Common myeloid progenitor, CD34-positive (primary cell): ENCODE measurements around the gene SH3TC1.

Source experiments
- CTCF ChIA-PET: fragments of 350-600 bp; sonication (Branson Sonifier 250); formaldehyde crosslinking; loops from one replicate; lab custom pipeline; 2021; ENCODE audit warnings: antibody characterized with exemption; lab: Charles Lee
- POLR2A ChIA-PET: fragments of 350-600 bp; sonication (Branson Sonifier 250); formaldehyde crosslinking; loops from one replicate; lab custom pipeline; 2021; ENCODE audit warnings: antibody characterized with exemption; lab: Charles Lee
- DNase-seq, 3 donors: peaks; one replicate each; pipeline versions ENCODE4 v3.0.0 to v3.0.0-alpha.2; 2013
- H3K27ac ChIP-seq, 2 experiments: 1 replicate in 1 of 2; 2 replicates in 1 of 2; pipeline ENCODE4 v1.7.0; 2013; ENCODE audit warnings: inconsistent platforms in 2 of 2, low read length in 2 of 2, mild to moderate bottlenecking in 2 of 2, low read depth in 1 of 2, moderate library complexity in 1 of 2; ENCODE audit not compliant: severe bottlenecking in 2 of 2, insufficient read depth in 1 of 2, poor library complexity in 1 of 2
- H3K27me3 ChIP-seq, 5 experiments: replicated peaks in 2 of 5; 1 replicate in 3 of 5; 2 replicates in 2 of 5; pipeline versions ENCODE4 v1.6.1 to v1.7.0; 2013; ENCODE audit warnings: low read length in 4 of 5, mild to moderate bottlenecking in 2 of 5, moderate library complexity in 2 of 5, inconsistent platforms in 1 of 5; ENCODE audit not compliant: insufficient read depth in 5 of 5, control insufficient read depth in 4 of 5
- H3K36me3 ChIP-seq, 4 experiments: 1 replicate in 2 of 4; 2 replicates in 2 of 4; pipeline versions ENCODE4 v1.6.1 to v1.7.0; 2013; ENCODE audit warnings: low read length in 3 of 4, control low read depth in 1 of 4, mild to moderate bottlenecking in 1 of 4; ENCODE audit not compliant: control insufficient read depth in 4 of 4, insufficient read depth in 4 of 4
- H3K4me1 ChIP-seq, 4 experiments: 1 replicate in 3 of 4; 2 replicates in 1 of 4; pipeline versions ENCODE4 v1.6.1 to v1.7.1; 2013; ENCODE audit warnings: low read length in 3 of 4, mild to moderate bottlenecking in 3 of 4, control low read depth in 1 of 4, inconsistent platforms in 1 of 4, moderate library complexity in 1 of 4; ENCODE audit not compliant: control insufficient read depth in 4 of 4, insufficient read depth in 4 of 4; ENCODE audit errors: control extremely low read depth in 1 of 4
- H3K4me3 ChIP-seq, 7 experiments: 1 replicate in 4 of 7; 2 replicates in 3 of 7; pipeline versions ENCODE4 v1.5.1 to v1.7.0; 2013; ENCODE audit warnings: mild to moderate bottlenecking in 7 of 7, low read length in 6 of 7, moderate library complexity in 6 of 7, inconsistent platforms in 2 of 7, low read depth in 2 of 7, control low read depth in 1 of 7; ENCODE audit not compliant: insufficient read depth in 4 of 7, control insufficient read depth in 1 of 7; ENCODE audit errors: extremely low read depth in 1 of 7
- H3K9me3 ChIP-seq, 5 experiments: 1 replicate in 4 of 5; 2 replicates in 1 of 5; pipeline versions ENCODE4 v1.6.1 to v1.7.1; 2013; ENCODE audit warnings: low read length in 4 of 5, mild to moderate bottlenecking in 2 of 5, inconsistent platforms in 1 of 5, low read depth in 1 of 5, moderate library complexity in 1 of 5; ENCODE audit not compliant: control insufficient read depth in 4 of 5, insufficient read depth in 2 of 5; ENCODE audit errors: control extremely low read depth in 1 of 5
- WGBS: methylation state at CpG from one replicate; pipeline ENCODE4 v1.1.5; 2013; ENCODE audit not compliant: insufficient coverage; 5-methylcytosine and 5-hydroxymethylcytosine counted together

The SH3TC1 gene

GRCh38 chr4:8207314-8207713, 8.2 kb downstream of the SH3TC1 start:
- no peak overlapping the region for H3K27ac ChIP-seq
- 90% methylated on average over 4 of the region's 6 CpGs for WGBS
- no peak for DNase-seq

GRCh38 chr4:8208565-8208964, 9.5 kb downstream of the SH3TC1 start:
- no peak overlapping the region for H3K4me3 ChIP-seq
- no peaks in the 10 kb centered on the region for H3K27me3 ChIP-seq
- WGBS: 97% methylated on average over 12 of the region's 12 CpGs
- no peak overlapping the region for H3K27ac ChIP-seq
- peaks cover 4 to 73% (median 62%) of the 10 kb centered on the region in 4 experiments for H3K4me1 ChIP-seq
- DNase-seq: no peak
- CTCF ChIA-PET: interaction anchor here (1.0 to 4.4 kb wide), 3 partner anchors 18 to 59 kb away, joined by 3 to 29 read pairs (median 3); no protein-coding TSS in a partner anchor
- H3K36me3 ChIP-seq: peaks cover 5 to 59% (median 28%) of the 10 kb centered on the region in 4 experiments
- POLR2A ChIA-PET: no interaction called here
- H3K9me3 ChIP-seq: no peaks in the 10 kb centered on the region

More at GRCh38 chr4:8207314-8207713, 8.2 kb downstream of the SH3TC1 start:
- Histone ChIP-seq H3K36me3 (peaks cover 5 to 51% (median 23%) of the 10 kb centered on the region in 4 experiments), H3K9me3 (no peaks in the 10 kb centered on the region), H3K27me3 (no peaks in the 10 kb centered on the region), H3K4me3 (no peak overlapping the region), H3K4me1 (peaks cover 4 to 85% (median 74%) of the 10 kb centered on the region in 4 experiments)
- CTCF ChIA-PET: interaction anchor here (0.7 to 4.4 kb wide), 6 partner anchors 9 to 196 kb away, joined by 3 to 29 read pairs (median 4); no protein-coding TSS in a partner anchor
- POLR2A ChIA-PET: interaction anchor here (0.9 kb wide), 1 partner anchor 14 kb away, joined by 4 read pairs; no protein-coding TSS in a partner anchor

- ChIA-PET CTCF (interaction anchor here (1.1 to 4.4 kb wide), 2 partner anchors 17 to 31 kb away, joined by 3 to 29 read pairs; no protein-coding TSS in a partner anchor), POLR2A (no interaction called here)
- H3K27me3 ChIP-seq: no peaks in the 10 kb centered on the region
- H3K36me3 ChIP-seq: peaks cover 5 to 65% (median 33%) of the 10 kb centered on the region in 4 experiments
- no peak overlapping the region for H3K27ac ChIP-seq
- no peak for DNase-seq
- WGBS: 84% methylated on average over 15 of the region's 21 CpGs
- no peaks in the 10 kb centered on the region for H3K9me3 ChIP-seq
- H3K4me3 ChIP-seq: no peak overlapping the region
- H3K4me1 ChIP-seq: peaks cover 4 to 65% (median 54%) of the 10 kb centered on the region in 4 experiments
Measured at GRCh38 chr4:8209181-8209874, 10.2 kb downstream of the SH3TC1 start.

GRCh38 chr4:8210010-8210409, 10.9 kb downstream of the SH3TC1 start:
- ChIA-PET CTCF (interaction anchor here (0.6 to 0.7 kb wide), 2 partner anchors 18 to 62 kb away, joined by 3 read pairs; no protein-coding TSS in a partner anchor), POLR2A (interaction anchor here (1.2 kb wide), 1 partner anchor 12 kb away, joined by 3 read pairs; no protein-coding TSS in a partner anchor)
- H3K27ac ChIP-seq: no peak overlapping the region
- H3K36me3 ChIP-seq: peaks cover 5 to 69% (median 38%) of the 10 kb centered on the region in 4 experiments
- H3K4me3 ChIP-seq: no peak overlapping the region
- no peaks in the 10 kb centered on the region for H3K9me3 ChIP-seq
- H3K27me3 ChIP-seq: no peaks in the 10 kb centered on the region
- WGBS: 88% methylated on average over 12 of the region's 12 CpGs
- peaks cover 4 to 58% (median 47%) of the 10 kb centered on the region in 4 experiments for H3K4me1 ChIP-seq
- no peak for DNase-seq

- ChIA-PET CTCF (interaction anchor here (0.6 to 0.7 kb wide), 2 partner anchors 17 to 61 kb away, joined by 3 read pairs; no protein-coding TSS in a partner anchor), POLR2A (interaction anchor here (1.2 kb wide), 1 partner anchor 12 kb away, joined by 3 read pairs; no protein-coding TSS in a partner anchor)
- 80% methylated on average over 1 of the region's 5 CpGs for WGBS
- DNase-seq: no peak
- no peak overlapping the region for H3K27ac ChIP-seq
- H3K27me3 ChIP-seq: no peaks in the 10 kb centered on the region
- H3K9me3 ChIP-seq: no peaks in the 10 kb centered on the region
- peaks cover 6 to 75% (median 44%) of the 10 kb centered on the region in 4 experiments for H3K36me3 ChIP-seq
- H3K4me1 ChIP-seq: peaks cover 4 to 52% (median 41%) of the 10 kb centered on the region in 4 experiments
- no peak overlapping the region for H3K4me3 ChIP-seq
Measured at GRCh38 chr4:8210616-8211015, 11.5 kb downstream of the SH3TC1 start.

GRCh38 chr4:8211251-8211650, 12.2 kb downstream of the SH3TC1 start:
- 4% methylated on average over 4 of the region's 8 CpGs for WGBS
- DNase-seq: no peak
- H3K4me1 ChIP-seq: peaks cover 4 to 46% (median 35%) of the 10 kb centered on the region in 4 experiments
- H3K36me3 ChIP-seq: peaks cover 10 to 81% (median 50%) of the 10 kb centered on the region in 4 experiments
- ChIA-PET CTCF (no interaction called here), POLR2A (interaction anchor here (1.2 kb wide), 1 partner anchor 13 kb away, joined by 3 read pairs; no protein-coding TSS in a partner anchor)
- no peak overlapping the region for H3K27ac ChIP-seq
- no peak overlapping the region for H3K4me3 ChIP-seq
- no peaks in the 10 kb centered on the region for H3K9me3 ChIP-seq
- no peaks in the 10 kb centered on the region for H3K27me3 ChIP-seq
